GM18909 (cell line): ENCODE data around the gene ARHGEF7.
A peak's percentile ranks its signal among the peaks of the same experiment; 100 is the strongest.
"Not testable (repeated sequence)": the region's sequence is repeated elsewhere in the genome, so short reads cannot be mapped to it uniquely, and the experiment has no call there.

Experiments
- ATAC-seq: cut with Tn5 transposase; IDR thresholded peaks from one replicate; pipeline ENCODE4 v1.9.1; 2021; ENCODE audit warnings: mild to moderate bottlenecking; ENCODE audit not compliant: unreplicated experiment, poor library complexity

The ARHGEF7 gene

DNA sequence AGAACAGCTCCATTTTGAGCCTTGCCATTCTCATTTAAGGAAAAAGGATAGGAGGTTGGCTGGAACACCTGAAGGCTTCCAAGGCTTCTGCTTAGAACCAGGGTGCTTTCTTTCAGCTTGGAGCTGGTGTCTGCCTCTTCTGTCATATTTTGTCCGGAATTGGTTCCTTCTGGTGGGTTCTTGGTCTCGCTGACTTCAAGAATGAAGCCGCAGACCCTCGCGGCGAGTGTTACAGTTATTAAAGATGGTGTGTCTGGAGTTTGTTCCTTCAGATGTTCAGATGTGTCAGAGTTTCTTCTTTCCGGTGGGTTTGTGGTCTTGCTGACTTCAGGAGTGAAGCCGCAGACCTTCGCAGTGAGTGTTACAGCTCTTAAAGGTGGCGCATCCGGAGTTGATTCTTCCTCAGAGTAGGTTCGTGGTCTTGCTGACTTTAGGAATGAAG is 74.0 kb downstream of the ARHGEF7 start:
- ATAC-seq = not testable (repeated sequence)

DNA sequence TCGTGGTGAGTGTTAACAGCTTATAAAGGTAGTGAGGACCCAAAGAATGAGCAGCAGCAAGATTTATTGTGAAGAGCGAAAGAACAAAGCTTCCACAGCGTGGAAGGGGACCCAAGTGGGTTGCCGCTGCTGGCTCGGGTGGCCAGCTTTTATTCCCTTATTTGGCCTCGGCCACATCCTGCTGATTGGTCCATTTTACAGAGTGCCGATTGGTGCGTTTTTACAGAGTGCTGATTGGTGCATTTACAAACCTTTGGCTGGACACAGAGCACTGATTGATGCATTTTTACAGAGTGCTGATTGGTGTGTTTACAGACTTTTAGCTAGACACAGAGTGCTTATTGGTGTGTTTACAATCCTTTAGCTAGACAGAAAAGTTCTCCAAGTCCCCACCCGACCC is 74.4 kb downstream of the ARHGEF7 start:
- not testable (repeated sequence) for ATAC-seq

DNA sequence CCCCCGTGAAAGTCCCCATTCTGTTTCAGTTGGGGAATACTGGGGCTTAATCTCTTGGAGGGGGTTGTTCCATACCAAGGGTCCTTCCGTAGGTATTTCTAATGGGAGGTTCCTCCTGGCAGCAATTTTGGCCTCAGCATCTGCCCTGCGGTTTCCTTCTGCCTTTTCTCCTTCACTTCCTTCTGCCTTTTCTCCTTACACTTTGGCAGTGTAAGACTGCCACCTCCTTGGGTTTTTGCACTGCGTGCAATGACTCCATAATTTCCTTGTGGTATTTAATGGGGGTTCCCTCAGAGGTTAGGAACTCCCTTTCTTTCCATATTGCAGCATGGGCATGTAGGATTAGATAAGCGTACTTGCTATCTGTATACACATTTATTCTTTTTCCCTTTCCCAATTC is 78.1 kb downstream of the ARHGEF7 start:
- not testable (repeated sequence) for ATAC-seq

DNA sequence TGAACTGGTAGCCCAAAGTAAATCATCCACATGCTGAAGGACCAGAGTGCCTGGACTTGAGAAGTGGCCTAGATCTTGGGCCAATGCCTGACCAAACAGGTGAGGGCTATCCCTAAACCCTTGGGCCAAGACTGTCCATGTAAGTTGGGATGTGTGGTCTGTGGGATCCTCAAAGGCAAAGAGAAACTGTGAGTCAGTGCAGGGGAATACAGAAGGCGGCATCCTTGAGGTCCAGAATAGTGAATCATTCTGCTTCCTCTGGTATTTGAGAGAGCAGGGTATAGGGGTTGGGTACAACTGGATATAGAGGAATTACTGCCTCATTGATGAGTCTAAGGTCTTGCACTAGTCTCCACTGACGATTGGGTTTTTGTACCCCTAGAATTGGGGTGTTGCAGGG is 79.5 kb downstream of the ARHGEF7 start:
- ATAC-seq = not testable (repeated sequence)

DNA sequence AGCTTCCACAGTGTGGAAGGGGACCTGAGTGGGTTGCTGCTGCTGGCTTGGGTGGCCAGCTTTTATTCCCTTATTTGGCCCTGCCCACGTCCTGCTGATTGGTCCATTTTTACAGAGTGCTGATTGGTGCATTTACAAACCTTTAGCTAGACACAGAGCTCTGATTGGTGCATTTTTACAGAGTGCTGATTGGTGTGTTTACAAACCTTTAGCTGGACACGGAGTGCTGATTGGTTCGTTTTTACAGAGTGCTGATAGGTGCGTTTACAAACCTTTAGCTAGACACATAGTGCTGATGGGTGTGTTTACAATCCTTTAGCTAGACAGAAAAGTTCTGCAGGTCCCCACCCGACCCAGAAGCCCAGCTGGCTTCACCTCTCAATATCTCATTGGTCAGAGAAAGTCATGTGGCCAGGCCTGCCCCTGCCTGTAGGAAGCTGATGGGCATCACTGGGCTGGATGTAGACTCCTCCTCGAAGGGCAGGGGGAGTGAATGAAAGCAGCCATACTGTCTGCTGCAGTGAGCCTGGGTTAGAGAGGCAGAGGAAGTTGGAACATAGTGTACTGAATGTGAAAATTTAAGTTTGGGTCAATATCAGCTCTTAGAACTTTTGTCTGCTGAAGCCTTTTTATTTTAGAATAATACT is 83.7 kb downstream of the ARHGEF7 start:
- not testable (repeated sequence) for ATAC-seq

DNA sequence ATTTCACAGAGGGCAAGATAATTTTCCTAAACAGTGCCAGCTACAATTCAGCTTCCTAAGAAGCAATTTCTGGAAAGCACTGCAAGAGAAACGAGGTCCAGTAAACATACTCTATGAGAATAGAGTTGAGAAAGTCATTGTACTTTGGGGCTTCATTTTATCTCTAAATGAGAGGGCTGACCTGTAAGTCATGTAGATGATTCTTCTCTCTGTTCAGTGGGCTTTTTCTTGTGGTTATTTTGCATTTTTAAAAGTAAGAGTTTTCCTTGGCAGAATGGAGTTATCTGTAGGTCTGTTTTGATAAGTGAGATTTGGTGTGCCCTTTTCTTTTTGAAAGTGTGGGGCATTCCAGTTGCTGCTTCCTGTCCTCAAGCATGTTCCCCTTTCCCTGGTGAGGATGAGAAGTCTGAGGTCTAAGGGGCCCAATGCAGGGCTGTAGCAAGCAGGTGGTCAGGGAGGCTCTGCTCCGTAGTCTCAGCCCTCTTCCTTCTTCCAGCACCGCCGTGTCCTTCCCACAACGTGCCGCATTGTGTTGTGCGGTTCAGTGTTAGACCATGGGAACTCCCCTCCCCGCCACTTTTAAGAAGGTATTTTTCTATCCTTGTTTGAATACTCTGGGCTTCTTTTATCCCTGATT is 86.3 kb downstream of the ARHGEF7 start:
- ATAC-seq = no peak

DNA sequence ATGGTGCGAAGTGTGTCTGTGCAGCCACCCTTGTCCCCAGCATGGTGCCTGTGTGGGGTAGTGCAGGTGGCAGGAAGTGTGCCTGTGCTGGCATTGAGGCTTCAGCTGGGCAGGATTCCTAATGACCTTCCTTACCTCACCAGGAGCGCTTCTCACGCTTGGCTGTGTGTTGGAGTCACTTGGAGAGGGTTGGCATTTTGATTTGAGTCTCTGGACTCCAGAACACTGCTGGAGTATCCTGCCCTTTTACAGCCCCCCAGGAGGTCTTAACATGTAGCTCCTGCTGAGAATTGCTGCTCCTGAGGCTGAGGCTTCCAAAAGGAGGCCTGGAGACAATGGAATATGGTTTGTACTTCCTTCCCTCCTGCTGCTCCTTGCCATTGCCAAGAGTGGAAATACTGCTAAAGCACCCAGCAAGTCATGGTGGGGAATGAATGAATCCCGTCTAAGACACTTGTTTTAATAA is 87.1 kb downstream of the ARHGEF7 start:
- no peak for ATAC-seq

DNA sequence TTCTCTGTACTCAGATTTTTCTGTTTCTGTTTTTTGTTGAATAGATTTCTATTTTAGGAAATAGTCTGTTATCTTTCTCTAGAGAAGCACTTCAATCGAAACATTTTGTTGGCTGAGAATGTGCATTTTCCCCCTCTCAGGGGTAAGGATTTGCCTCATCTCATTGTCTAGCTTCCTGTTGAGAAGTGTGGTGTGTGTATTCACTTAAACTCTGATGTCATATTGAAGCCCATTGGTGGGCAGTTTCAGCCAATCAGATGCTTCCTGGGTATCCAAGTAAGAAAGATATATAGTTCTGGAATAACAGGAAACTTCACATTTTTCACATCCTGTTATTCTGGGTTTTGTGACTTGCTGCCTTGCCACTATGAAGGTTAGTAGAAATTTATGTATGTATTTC is 87.6 kb downstream of the ARHGEF7 start:
- ATAC-seq = peak; percentile 79

DNA sequence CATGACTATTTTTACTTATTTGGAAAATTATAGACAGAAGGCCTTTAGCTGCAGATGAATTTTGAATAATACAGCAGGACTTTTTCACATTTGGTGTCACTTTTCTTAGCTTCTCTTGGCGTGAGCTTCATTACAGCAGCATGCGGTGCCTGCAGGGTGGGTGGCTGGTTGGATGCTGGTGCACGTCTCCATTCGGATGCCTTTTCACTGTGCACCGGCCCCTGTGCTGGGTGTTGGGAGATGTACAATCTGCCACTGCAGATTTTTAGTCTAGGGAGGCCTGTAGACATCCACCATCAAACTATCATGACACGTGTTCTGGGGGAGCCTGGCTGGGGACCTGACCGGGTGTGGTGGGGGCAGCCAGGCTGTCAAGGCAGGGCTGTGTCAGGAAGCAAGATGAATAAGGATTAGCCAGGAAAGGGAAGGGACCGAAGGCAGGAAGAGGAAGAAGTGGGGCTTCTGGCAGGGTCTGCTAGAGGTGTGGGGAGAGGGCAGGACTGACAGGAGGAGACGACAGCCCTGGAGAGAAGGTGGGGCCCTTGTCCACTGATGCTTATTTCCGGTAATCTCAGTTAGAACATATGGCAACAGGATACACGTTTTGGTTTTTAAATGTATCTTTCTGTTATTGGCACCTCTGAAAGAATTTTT is 88.8 kb downstream of the ARHGEF7 start:
- no peak for ATAC-seq

DNA sequence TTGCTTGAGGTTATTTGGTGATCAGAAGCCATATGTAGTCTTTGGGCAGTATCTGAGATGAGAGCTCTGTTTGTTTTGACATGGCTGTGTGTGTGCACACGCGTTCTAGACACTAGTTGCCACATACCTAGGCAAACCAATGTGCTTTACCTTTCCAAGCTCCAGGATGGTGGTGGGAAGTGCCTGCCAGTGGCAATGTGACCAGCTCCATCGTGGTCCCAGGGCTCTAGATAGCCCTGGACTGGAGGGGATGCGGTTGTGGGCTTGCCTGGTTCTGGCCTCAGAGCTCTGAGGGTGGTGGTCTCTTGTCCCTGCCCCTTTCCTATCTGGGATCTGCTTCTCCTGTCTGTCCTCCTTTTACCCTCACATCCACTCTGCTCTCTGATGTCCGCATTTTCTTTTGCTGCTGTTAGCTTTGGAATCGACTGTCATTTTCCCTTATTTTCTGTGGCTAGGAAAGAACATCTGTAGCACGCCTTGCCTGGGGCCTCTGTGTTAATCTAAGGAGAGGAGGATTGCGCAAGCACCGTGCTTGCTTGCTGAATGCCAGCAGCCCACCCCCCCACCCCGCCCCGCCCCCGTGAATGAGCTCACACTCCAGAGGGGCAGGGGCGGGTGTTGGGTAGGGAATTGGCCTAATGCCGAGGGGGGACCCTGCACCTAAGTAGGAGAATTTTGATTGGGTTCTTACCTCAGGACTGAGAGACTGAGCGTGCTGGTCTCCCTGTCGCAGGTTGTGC is 89.5 kb downstream of the ARHGEF7 start:
- ATAC-seq = no peak

DNA sequence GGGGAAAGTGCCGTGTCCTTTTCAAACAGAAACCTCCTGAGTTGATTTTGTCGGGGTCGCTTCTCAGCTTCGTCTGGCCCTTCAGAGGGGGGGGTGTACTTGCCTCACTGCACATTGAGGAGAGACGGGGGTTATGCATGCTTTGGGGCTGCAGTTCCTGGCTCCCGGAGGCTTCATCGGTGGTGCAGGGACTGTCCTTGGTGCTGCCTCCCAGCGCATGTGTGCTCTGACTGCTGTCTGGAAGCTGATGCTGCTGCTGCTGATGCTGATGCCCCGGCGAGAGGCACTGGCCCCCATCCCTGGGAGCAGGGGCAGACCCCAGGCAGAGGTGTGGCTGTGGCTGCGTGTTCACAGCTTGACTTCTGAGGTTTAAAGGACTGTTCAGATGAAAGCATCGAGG is 91.0 kb downstream of the ARHGEF7 start:
- no peak for ATAC-seq

DNA sequence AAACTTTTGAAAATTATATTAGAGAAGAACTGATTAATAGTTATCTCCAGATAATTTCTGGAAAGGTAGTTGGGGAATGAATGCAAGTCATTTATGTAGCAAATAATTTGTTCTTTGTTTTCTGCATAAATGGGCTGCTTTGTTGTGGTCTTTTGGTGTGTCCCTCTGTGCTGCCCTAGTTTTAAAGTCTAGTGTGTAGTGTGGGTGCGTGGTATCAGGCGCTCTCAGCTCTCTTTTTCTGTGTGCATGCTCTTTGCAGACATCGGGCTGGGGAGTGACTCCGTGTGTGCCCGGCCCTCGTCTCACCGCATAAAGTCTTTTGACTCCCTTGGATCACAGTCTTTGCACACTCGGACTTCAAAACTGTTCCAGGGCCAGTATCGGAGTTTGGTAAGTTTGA is 94.5 kb downstream of the ARHGEF7 start:
- ATAC-seq = no peak

DNA sequence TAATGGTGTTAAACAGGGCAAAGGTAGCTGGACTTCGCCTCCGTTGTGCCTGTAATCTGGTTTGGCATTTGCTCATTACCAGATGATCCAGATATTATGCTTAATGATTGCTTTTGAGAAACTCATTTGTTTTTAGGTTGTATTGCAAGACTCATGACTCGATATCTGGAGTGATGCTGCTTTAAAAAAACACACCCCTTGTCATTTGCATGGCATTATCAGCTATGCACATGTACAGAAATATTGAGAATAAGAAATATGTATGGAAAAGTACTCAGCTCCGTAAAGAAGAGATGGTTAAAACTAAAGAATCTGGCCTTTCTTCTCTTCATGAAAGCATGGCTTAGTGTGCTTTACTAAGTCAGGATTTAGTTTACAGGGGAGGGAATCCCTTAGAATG is 95.0 kb downstream of the ARHGEF7 start:
- ATAC-seq = no peak

DNA sequence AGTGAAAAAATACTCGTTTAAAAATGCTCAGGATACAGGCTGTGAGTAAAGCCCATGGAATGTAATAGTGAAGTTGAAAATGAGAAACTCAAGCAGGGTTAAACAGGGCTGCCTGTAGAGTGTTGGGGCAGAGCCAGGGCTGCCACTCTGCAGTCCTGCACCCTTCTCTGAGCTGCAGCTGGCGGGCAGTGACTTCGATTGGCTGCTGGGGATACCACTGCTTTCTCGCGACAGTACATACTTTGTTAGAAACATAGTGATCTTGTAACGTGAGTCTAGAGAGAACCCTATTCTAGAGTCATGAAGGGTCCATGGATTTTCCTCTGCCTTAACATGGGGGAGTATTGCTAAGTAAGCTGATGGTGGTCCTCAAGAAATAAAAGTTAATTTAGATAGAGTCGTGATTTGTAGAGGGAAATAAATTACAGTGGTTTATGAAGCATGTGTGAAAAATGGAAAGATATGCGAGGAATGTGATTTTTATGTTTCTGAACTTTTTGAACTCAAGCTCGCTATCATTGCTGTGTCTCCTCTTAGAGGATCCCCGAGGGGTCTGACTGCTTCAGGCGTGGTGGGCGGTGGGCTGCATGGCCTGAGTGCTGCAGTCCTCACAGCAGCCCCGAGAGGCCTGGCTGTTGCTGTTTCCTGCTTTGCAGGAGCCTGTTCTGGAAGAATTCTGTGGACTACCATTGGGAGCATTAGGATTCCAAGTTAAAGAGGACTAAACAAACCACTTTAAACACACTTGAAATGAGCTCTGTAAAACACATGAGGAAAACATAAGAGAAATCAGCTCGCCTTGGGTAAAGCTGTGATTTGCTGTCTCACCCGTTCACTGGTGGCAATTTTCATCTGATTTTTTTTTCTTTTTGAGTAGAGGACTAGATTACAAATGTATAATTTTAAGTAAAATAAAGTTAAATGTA is 95.7 kb downstream of the ARHGEF7 start:
- ATAC-seq = no peak

DNA sequence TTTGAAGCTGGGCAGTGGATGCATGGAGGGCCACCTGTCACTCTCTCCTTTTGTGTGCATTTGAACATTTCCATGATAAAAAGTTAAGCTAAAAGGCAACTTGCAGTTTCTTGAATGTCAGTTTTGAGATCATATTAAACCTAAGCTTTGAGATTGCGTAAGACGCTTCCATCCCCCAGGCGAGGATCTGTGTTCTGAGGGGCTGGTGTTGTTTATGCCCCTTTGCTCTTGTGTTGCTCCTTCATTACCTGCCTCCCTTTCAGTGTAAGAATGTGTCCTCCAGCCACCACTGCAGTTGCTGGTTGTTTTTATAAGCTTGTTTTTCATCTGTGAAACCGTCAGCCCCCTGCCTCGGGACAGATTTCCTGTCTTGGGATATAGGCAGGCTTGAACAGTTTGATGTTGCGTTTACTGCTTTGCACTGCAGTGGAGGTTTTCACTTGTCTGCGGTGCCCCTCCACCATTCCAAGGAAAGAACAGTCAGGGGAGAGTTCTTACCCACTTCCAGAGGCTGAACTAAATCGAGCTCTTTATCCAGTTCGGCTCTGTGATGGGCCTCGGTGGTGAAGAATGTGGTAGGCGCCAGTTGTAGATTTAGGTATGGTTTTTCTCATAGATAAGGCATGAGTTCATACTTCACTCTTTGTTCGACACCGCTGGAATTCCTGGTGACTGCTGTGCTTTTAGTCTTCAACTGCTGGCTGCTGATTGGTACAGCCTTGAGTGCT is 96.8 kb downstream of the ARHGEF7 start:
- no peak for ATAC-seq

DNA sequence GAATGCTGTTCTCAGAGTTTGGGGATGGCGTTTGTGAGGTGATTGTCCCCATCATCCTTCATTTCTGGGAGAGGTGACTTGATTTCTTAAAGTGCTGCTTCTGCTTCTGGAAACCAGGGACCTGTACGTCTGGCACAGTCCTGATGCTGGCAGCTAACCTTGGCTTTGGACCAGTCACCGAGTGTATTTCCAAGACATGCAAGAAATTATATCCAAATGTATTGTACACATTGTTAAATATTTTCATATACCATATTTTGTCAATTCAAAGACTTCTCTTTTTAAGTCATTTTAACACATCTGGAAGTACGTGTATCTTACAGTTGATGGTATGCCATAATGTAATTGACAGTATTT is 97.4 kb downstream of the ARHGEF7 start:
- no peak for ATAC-seq

DNA sequence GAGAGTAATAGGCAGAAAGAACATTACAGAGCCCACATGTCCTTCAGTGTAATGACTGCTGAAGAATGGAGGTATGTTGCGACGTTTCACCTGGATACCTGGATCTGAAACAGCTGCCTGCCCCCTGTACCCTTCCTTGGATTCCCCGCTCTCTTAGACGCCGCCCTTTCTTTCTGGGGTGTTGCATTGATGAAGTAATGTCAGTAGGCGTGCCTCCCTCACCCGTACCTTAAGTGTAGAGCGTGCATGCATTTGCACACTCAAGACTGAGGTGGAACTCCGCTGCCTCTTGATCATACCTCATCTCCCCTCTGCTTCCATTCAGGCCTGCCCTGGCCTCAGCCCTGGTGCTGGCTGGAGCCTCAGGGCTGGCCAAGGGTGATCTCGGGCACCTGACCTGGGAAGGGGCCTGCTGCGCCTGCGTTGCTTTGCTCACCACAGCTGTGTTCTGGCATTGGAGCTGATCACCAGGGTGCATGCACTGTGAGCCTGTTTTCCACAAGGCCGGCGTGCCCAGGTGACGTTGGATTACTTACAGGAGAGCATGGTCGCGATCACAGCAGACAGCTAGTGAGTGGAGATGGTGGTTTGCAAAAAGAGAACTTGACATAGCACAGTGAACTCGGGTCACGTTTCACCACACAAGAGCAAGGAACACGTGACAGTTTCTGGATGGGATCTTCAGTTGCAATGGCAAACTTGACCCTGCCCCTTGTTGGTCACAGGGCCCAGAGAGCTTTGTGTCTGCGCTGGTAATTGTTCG is 99.0 kb downstream of the ARHGEF7 start:
- ATAC-seq = no peak
